Neural cell (in vitro differentiated cells): ENCODE measurements around the gene DRD2.

Source experiments
- CTCF ChIP-seq: fragments of 450-650 bp; IDR thresholded peaks from 2 replicates; pipeline ENCODE4 v1.5.1; 2014; ENCODE audit warnings: antibody characterized with exemption, mild to moderate bottlenecking, moderate library complexity; ENCODE audit not compliant: poor library complexity, severe bottlenecking
- EZH2 ChIP-seq: fragments of 200-600, 300-800 bp; shearing (Covaris generic), sonication (generic); IDR thresholded peaks from 2 replicates; pipeline ENCODE4 v1.6.1; 2014; ENCODE audit warnings: antibody characterized with exemption, low read length, borderline replicate concordance, mild to moderate bottlenecking; ENCODE audit not compliant: insufficient read depth, poor library complexity, severe bottlenecking
- MXI1 ChIP-seq: fragments of 450-650 bp; conservative IDR thresholded peaks from 2 replicates; pipeline ENCODE4 v1.6.1; 2014; ENCODE audit warnings: antibody characterized with exemption, mild to moderate bottlenecking; ENCODE audit not compliant: poor library complexity, severe bottlenecking
- POLR2AphosphoS5 ChIP-seq: IDR thresholded peaks from 2 replicates; pipeline ENCODE4 v1.6.1; 2012
- TF ChIP-seq, protein P1 (sequence below): IDR thresholded peaks from 2 replicates; pipeline ENCODE4 v1.6.1; 2012; ENCODE audit warnings: borderline replicate concordance

- TF ChIP-seq, protein P1, sequence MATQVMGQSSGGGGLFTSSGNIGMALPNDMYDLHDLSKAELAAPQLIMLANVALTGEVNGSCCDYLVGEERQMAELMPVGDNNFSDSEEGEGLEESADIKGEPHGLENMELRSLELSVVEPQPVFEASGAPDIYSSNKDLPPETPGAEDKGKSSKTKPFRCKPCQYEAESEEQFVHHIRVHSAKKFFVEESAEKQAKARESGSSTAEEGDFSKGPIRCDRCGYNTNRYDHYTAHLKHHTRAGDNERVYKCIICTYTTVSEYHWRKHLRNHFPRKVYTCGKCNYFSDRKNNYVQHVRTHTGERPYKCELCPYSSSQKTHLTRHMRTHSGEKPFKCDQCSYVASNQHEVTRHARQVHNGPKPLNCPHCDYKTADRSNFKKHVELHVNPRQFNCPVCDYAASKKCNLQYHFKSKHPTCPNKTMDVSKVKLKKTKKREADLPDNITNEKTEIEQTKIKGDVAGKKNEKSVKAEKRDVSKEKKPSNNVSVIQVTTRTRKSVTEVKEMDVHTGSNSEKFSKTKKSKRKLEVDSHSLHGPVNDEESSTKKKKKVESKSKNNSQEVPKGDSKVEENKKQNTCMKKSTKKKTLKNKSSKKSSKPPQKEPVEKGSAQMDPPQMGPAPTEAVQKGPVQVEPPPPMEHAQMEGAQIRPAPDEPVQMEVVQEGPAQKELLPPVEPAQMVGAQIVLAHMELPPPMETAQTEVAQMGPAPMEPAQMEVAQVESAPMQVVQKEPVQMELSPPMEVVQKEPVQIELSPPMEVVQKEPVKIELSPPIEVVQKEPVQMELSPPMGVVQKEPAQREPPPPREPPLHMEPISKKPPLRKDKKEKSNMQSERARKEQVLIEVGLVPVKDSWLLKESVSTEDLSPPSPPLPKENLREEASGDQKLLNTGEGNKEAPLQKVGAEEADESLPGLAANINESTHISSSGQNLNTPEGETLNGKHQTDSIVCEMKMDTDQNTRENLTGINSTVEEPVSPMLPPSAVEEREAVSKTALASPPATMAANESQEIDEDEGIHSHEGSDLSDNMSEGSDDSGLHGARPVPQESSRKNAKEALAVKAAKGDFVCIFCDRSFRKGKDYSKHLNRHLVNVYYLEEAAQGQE = no peak
- no peak for TF ChIP-seq POLR2AphosphoS5
- TF ChIP-seq CTCF = no peak
- no peak for TF ChIP-seq MXI1
- TF ChIP-seq EZH2 = no peak
These were observed 54.4 kb downstream of the DRD2 start for GRCh38 chr11:113420808-113421207.
